GM21390 (cell line): ENCODE data around the gene FSIP2.
A peak's percentile ranks its signal among the peaks of the same experiment; 100 is the strongest.

Experiments used
- ATAC-seq: cut with Tn5 transposase; IDR thresholded peaks from one replicate; pipeline ENCODE4 v1.9.1; 2021; ENCODE audit not compliant: unreplicated experiment

The FSIP2 gene

GRCh38 chr2:185738679-185739472, at the start of gene FSIP2:
Gene FSIP2 (plus strand): TSS chr2:185738804. CDS start chr2:185738895, 91 bp downstream.
- ATAC-seq = peak; percentile 83

GRCh38 chr2:185689906-185690539, 48.6 kb upstream of the FSIP2 start:
- no peak for ATAC-seq

GRCh38 chr2:185695711-185696235, 42.8 kb upstream of the FSIP2 start:
- ATAC-seq = no peak

GRCh38 chr2:185700883-185701282, 37.7 kb upstream of the FSIP2 start:
- no peak for ATAC-seq

- no peak for ATAC-seq
These were observed 3.9 kb upstream of the FSIP2 start for GRCh38 chr2:185734658-185735057.

- ATAC-seq = no peak
These were observed 2.4 kb upstream of the FSIP2 start for GRCh38 chr2:185736210-185736609.

GRCh38 chr2:185745864-185746859, 7.6 kb downstream of the FSIP2 start:
- no peak for ATAC-seq

- no peak for ATAC-seq
These were observed 18.8 kb downstream of the FSIP2 start for GRCh38 chr2:185757356-185757755.

- ATAC-seq = no peak
These were observed 32.8 kb downstream of the FSIP2 start for GRCh38 chr2:185771396-185771795.

- ATAC-seq = no peak
These were observed 42.3 kb downstream of the FSIP2 start for GRCh38 chr2:185780890-185781289.

GRCh38 chr2:185782223-185782769, 43.7 kb downstream of the FSIP2 start:
- no peak for ATAC-seq

- ATAC-seq = no peak
These were observed 46.6 kb downstream of the FSIP2 start for GRCh38 chr2:185785156-185785555.

GRCh38 chr2:185785851-185786473, 47.4 kb downstream of the FSIP2 start:
- ATAC-seq = peak; percentile 83

- ATAC-seq = no peak
These were observed 48.9 kb downstream of the FSIP2 start for GRCh38 chr2:185787227-185788145.

- peak; percentile 63 for ATAC-seq
These were observed 51.8 kb downstream of the FSIP2 start for GRCh38 chr2:185790361-185790760.

- ATAC-seq = no peak
These were observed 55.1 kb downstream of the FSIP2 start for GRCh38 chr2:185793532-185794345.

GRCh38 chr2:185796758-185797157, 58.2 kb downstream of the FSIP2 start:
- ATAC-seq = peak; percentile 74

GRCh38 chr2:185802926-185803325, 64.3 kb downstream of the FSIP2 start:
- no peak for ATAC-seq
